ENCODE measurements around the gene KDF1.

KDF1 gene

DNA sequence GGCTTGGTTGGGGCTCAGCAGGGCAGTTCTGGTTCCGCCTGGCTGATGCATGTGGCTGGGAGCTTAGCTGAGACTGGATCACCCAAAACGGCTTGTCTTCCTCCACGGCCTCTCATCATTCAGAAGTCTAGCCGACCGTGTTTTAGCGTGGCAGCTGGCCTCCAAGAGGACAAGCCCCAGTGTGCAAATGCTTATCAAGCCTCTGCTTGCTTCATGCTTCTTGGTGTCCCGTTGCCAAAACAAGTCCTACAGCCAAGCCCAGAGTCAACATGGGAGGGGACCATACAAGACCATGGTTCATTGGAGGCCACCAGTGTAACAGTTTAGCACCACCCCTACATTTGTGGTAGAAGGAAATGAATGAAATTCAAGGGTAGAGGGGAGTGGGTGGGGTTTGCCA is 10.5 kb upstream of the KDF1 start:
- TF ChIP-seq, protein P1, sequence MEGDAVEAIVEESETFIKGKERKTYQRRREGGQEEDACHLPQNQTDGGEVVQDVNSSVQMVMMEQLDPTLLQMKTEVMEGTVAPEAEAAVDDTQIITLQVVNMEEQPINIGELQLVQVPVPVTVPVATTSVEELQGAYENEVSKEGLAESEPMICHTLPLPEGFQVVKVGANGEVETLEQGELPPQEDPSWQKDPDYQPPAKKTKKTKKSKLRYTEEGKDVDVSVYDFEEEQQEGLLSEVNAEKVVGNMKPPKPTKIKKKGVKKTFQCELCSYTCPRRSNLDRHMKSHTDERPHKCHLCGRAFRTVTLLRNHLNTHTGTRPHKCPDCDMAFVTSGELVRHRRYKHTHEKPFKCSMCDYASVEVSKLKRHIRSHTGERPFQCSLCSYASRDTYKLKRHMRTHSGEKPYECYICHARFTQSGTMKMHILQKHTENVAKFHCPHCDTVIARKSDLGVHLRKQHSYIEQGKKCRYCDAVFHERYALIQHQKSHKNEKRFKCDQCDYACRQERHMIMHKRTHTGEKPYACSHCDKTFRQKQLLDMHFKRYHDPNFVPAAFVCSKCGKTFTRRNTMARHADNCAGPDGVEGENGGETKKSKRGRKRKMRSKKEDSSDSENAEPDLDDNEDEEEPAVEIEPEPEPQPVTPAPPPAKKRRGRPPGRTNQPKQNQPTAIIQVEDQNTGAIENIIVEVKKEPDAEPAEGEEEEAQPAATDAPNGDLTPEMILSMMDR (IDR thresholded peaks at IDR 0.05; ENCODE audit: borderline replicate concordance, control extremely low read depth, extremely low read depth, insufficient read depth, missing control alignments), result no peak
- no peak for DNase-seq (ENCODE audit: low spot score)
- in situ Hi-C loops (cut with MboI; ENCODE audit: low sequenced_read_pairs, unreplicated experiment), result no loop called here

DNA sequence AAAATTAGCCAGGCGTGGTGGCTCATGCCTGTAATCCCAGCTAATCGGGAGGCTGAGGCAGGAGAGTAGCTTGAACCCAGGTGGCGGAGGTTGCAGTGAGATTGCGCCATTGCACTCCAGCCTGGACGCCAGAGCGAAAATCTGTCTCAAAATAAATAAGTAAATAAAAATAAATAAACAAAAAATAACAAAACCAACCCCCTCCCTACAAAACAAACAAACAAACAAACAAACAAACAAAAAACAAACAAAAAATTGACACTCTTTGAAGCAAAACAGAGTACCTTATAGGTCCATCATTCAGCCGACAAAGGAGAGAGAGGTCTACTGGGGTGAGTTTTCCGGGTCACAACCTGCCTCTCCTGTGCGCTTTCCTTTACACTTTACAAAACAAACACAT is 5.4 kb upstream of the KDF1 start:
- in situ Hi-C loops (cut with MboI; ENCODE audit: low sequenced_read_pairs, unreplicated experiment), result no loop called here
- no peak for DNase-seq (ENCODE audit: low spot score)
- TF ChIP-seq, protein P1 (IDR thresholded peaks at IDR 0.05; ENCODE audit: borderline replicate concordance, control extremely low read depth, extremely low read depth, insufficient read depth, missing control alignments), result no peak

DNA sequence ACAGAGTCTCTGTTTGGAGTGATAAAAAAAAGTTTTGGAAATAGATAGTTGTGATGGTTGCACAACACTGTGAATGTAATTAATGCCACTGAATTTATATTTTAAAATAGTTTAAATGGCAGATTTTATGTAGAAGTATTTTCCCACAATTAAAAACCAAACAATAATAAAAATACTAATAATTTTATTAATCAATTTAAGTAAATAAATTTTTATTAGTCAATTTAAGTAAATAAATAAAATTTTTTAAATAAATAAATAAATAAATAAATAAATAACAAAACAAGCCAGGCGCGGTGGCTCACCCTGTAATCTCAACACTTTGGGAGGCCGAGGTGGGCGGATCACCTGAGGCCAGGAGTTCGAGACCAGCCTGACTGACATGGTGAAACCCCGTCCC is 4.9 kb upstream of the KDF1 start:
- in situ Hi-C loops (cut with MboI; ENCODE audit: low sequenced_read_pairs, unreplicated experiment), result no loop called here
- TF ChIP-seq, protein P1 (IDR thresholded peaks at IDR 0.05; ENCODE audit: borderline replicate concordance, control extremely low read depth, extremely low read depth, insufficient read depth, missing control alignments), result no peak

DNA sequence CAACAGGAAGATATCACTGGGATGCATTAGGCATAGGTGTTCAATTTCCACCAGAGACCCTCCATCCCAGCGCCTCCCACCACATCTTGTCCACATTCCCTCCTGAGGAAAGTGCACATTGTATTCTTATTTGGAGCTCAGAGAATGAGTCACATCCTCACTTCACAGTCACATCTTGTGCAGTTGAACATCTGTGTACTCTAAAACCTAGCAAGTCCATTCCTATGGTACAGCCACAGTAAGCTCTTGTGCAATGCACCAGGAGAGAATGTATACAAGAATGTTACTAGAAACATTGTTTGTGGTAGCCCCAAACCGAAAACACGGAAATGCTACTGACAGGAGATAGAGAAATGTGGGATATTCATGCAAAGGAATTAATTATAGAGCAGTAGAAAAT is 1.6 kb upstream of the KDF1 start:
- DNase-seq (ENCODE audit: low spot score), result no peak
- in situ Hi-C loops (cut with MboI; ENCODE audit: low sequenced_read_pairs, unreplicated experiment), result no loop called here
- TF ChIP-seq, protein P1 (IDR thresholded peaks at IDR 0.05; ENCODE audit: borderline replicate concordance, control extremely low read depth, extremely low read depth, insufficient read depth, missing control alignments), result no peak

More for the DNA sequence above, 4.9 kb upstream of the KDF1 start:
- DNase-seq (ENCODE audit: low spot score), result no peak

DNA sequence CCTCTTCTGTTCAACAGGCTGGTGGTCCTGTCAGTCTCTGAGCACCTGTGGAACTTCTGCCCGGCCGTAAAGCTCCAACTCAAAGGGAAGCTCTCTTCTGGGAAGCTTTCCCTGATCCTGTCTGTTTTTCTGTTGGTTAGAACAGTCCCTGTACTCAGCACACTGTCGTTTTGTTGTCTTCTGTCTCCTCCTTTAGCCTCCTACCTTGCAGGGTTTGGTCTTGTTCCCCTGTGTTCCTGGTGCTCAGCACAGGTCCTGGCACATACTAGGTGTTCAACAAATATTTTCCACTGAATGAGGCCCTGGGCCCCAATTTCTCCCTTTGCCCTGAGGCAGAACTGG is 328 bp upstream of the KDF1 start:
- DNase-seq (ENCODE audit: low spot score), result no peak
- in situ Hi-C loops (cut with MboI; ENCODE audit: low sequenced_read_pairs, unreplicated experiment), result no loop called here
- TF ChIP-seq, protein P1 (IDR thresholded peaks at IDR 0.05; ENCODE audit: borderline replicate concordance, control extremely low read depth, extremely low read depth, insufficient read depth, missing control alignments), result no peak

DNA sequence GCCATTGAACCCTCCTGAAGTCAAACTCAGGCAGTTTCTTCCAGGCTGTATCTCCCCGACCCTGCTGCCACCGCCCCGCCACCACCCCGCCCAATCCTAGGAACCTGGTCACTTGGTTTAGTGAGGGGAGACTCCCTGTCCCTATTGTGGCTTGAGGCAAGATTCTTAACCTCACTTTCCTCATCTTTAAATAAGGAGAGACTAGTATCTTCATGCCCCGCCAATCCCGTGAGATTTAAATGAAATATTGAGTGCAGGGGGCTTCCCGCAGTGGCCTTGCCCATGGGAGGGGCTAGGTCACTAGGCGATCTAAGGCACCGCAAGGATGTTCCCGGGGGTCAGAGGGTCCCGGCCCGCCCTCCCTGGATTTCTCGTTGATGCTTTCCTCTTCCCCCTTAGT is 998 bp downstream of the KDF1 start:
- DNase-seq (ENCODE audit: low spot score), result no peak
- in situ Hi-C loops (cut with MboI; ENCODE audit: low sequenced_read_pairs, unreplicated experiment), result no loop called here
- TF ChIP-seq, protein P1 (IDR thresholded peaks at IDR 0.05; ENCODE audit: borderline replicate concordance, control extremely low read depth, extremely low read depth, insufficient read depth, missing control alignments), result no peak

DNA sequence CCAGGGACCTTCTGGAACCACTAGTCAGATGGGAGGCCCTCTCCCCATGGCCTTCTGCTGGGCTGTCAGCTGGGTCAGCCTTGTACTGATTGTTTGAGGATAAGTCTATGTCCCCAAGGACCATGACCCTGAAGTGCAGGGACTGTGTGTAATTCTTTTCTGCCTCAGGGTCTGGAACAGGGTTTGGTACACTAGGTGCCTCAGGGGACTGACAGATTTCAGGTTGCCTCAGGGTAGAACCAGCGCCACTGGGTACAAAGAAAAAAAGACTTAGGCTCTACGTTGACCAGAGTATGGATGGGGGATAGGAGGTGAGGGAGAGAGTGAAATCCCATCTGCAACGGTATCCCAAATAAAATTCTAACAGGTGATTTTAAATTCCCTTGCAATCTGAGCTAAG is 3.0 kb downstream of the KDF1 start:
- TF ChIP-seq, protein P1 (IDR thresholded peaks at IDR 0.05; ENCODE audit: borderline replicate concordance, control extremely low read depth, extremely low read depth, insufficient read depth, missing control alignments), result no peak
- DNase-seq (ENCODE audit: low spot score), result no peak
- in situ Hi-C loops (cut with MboI; ENCODE audit: low sequenced_read_pairs, unreplicated experiment), result no loop called here

Measured in GM13976 (cell line).